ENCODE data around the gene SOX9.

DNA sequence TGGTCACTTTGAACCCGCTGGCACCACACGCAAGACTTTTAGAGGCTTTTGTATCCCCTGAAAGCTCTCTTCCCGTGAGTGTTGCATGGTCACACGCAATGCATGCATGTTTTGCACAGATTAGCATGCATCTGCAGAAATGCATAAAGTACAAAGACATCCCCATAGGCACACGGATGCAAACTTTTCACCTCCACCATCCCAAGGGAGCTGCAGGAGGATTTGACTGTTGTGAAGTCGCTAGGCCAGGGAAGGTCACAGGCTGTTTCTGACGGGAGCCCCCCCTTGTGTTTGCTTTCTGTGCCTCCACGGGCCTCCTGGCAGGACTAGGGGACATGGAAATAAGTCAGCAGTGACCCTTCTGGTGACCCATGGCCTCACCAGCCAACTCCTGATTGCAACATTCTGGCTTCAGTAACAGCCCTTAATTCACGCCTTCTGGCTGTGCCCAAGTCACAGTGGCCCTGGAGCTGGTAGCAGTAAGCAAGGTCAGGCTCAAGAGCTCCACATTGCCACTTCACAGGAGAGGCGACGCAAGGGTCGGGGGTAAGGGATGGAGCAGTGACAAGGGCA lies 45.1 kb downstream of the SOX9 start:
- TF ChIP-seq SUZ12 (IDR thresholded peaks at IDR 0.05; ENCODE audit: extremely low read depth, insufficient read depth, insufficient read length), result no peak
- no peak for TF ChIP-seq YY1 (IDR thresholded peaks at IDR 0.05; ENCODE audit: insufficient read depth, insufficient read length)
- TF ChIP-seq ZNF274 (IDR thresholded peaks at IDR 0.05; ENCODE audit: low read depth, low read length), result no peak
